K562 (cell line): ENCODE measurements around the gene SNX33. TPM values are rescaled to one million over a fixed set of nuclear protein-coding genes. Genes with fewer than 3 reads are reported as not detected.
A peak's percentile ranks its signal among the peaks of the same experiment; 100 is the strongest.

ENCODE experiments used
- ATAC-seq: fragments of 200-7000 bp; cut with Tn5 transposase; 3 replicates; pipeline ENCODE4 v1.9.1; 2020; ENCODE audit warnings: moderate library complexity
- BruUV-seq: library from RNA; stranded (reverse); fragments of 400-500 nt; replicated peaks from 2 replicates; lab custom pipeline; 2021; lab: Mats Ljungman, UMichigan
- CTCF ChIA-PET: fragments of 300-600 bp; formaldehyde crosslinking; extraction: SDS; loops from one replicate; lab custom pipeline; 2021; ENCODE audit warnings: low intra/inter-chr PET ratio; lab: Yijun Ruan, JAX
- POLR2A ChIA-PET: fragments of 300-600, 350-650 bp; sonication (Branson Sonifier 250); formaldehyde crosslinking; extraction: SDS; loops from one replicate; lab custom pipeline; 2021; ENCODE audit warnings: antibody characterized with exemption, inconsistent platforms; lab: Yijun Ruan, JAX
- DNase-seq, 4 experiments: peaks; one replicate each; pipeline versions ENCODE4 v3.0.0 to v3.0.0-alpha.2; 2011 to 2018; ENCODE audit warnings: low spot score in 3 of 4, mixed read lengths in 3 of 4; ENCODE audit errors: extremely low read depth in 1 of 4
- FAIRE-seq: peaks from 2 replicates; lab custom pipeline; 2011; peaks lifted over from hg19 to GRCh38; lab: Jason Lieb, UNC
- H2AFZ ChIP-seq: 2 replicates; pipeline ENCODE4 v1.6.0; 2011; ENCODE audit warnings: low read depth, low read length, control low read depth, inconsistent platforms
- H3K27ac ChIP-seq: fragments of 200-600 bp; 3 replicates; pipeline ENCODE4 v1.8.0; 2011; ENCODE audit warnings: low read depth, mild to moderate bottlenecking, control low read depth, inconsistent platforms, low read length, moderate library complexity, mixed read lengths; ENCODE audit errors: extremely low read depth
- H3K27me3 ChIP-seq, 2 experiments: fragments of 300-600 bp in 1 of 2; 2 replicates in 1 of 2; 3 replicates in 1 of 2; pipeline versions ENCODE4 v1.6.0 to v1.8.0; 2011; ENCODE audit warnings: inconsistent platforms in 2 of 2, low read length in 2 of 2, mild to moderate bottlenecking in 1 of 2, mixed read lengths in 1 of 2, moderate library complexity in 1 of 2; ENCODE audit not compliant: control insufficient read depth in 2 of 2, insufficient read depth in 2 of 2
- H3K36me3 ChIP-seq: fragments of 300-600 bp; 3 replicates; pipeline ENCODE4 v1.8.0; 2011; ENCODE audit warnings: mild to moderate bottlenecking, low read length, inconsistent platforms; ENCODE audit not compliant: control insufficient read depth, insufficient read depth
- H3K4me1 ChIP-seq, 2 experiments: fragments of 200-600 bp in 1 of 2; replicated peaks in 1 of 2; 2 replicates in 1 of 2; 3 replicates in 1 of 2; pipeline versions ENCODE4 v1.5.1 to v1.8.0; 2011; ENCODE audit warnings: inconsistent platforms in 2 of 2, low read length in 2 of 2, mild to moderate bottlenecking in 1 of 2, mixed read lengths in 1 of 2, moderate library complexity in 1 of 2; ENCODE audit not compliant: control insufficient read depth in 2 of 2, insufficient read depth in 2 of 2
- H3K4me2 ChIP-seq: 2 replicates; pipeline ENCODE4 v1.6.1; 2011; ENCODE audit warnings: low read length, control low read depth, inconsistent platforms, mixed read lengths; ENCODE audit not compliant: insufficient read depth
- H3K4me3 ChIP-seq: fragments of 200-600 bp; sonication (generic), shearing (Covaris generic); 2 replicates; pipeline ENCODE4 v1.5.1; 2016; ENCODE audit warnings: control low read depth, inconsistent platforms
- H3K79me2 ChIP-seq: fragments of 200-600 bp; 3 replicates; pipeline ENCODE4 v1.8.0; 2011; ENCODE audit warnings: low read length, inconsistent platforms; ENCODE audit not compliant: control insufficient read depth, insufficient read depth
- H3K9ac ChIP-seq, 2 experiments: 2 replicates each; pipeline versions ENCODE4 v1.6.0 to v1.6.1; 2011; ENCODE audit warnings: low read depth in 2 of 2, low read length in 2 of 2, control low read depth in 1 of 2, inconsistent platforms in 1 of 2, mild to moderate bottlenecking in 1 of 2, mixed read lengths in 1 of 2; ENCODE audit not compliant: insufficient read depth in 1 of 2
- H3K9me1 ChIP-seq: one replicate; pipeline ENCODE4 v1.6.0; 2011; ENCODE audit warnings: inconsistent platforms, mild to moderate bottlenecking, low read length, moderate library complexity; ENCODE audit not compliant: control insufficient read depth, insufficient read depth
- H3K9me3 ChIP-seq: replicated peaks from 2 replicates; pipeline ENCODE4 v1.5.1; 2011; ENCODE audit warnings: low read depth, low read length, inconsistent platforms; ENCODE audit not compliant: control insufficient read depth, insufficient read depth
- H4K20me1 ChIP-seq: replicated peaks from 2 replicates; pipeline ENCODE4 v1.6.1; 2011; ENCODE audit warnings: low read length, inconsistent platforms, mixed read lengths; ENCODE audit not compliant: control insufficient read depth, insufficient read depth
- BCOR ChIP-seq: fragments of 450-650 bp; IDR thresholded peaks from 2 replicates; pipeline ENCODE4 v1.6.1; 2016
- CREM ChIP-seq: IDR thresholded peaks from 2 replicates; pipeline ENCODE4 v1.6.1; 2014; ENCODE audit warnings: antibody characterized with exemption, low read depth
- E2F3 ChIP-seq: fragments of 250-450 bp; sonication (Bioruptor Pico); IDR thresholded peaks from 2 replicates; pipeline ENCODE4 v1.4.0; 2020; ENCODE audit warnings: mild to moderate bottlenecking
- LCOR ChIP-seq: sonication (generic); formaldehyde crosslinking; IDR thresholded peaks from 2 replicates; pipeline ENCODE4 v1.8.0; 2022; ENCODE audit warnings: mild to moderate bottlenecking, missing genetic modification reagents
- RBM25 ChIP-seq: fragments of 200-400 bp; formaldehyde crosslinking; IDR thresholded peaks from 2 replicates; pipeline ENCODE4 v1.6.1; 2018; ENCODE audit warnings: low read length, low read depth, moderate library complexity; ENCODE audit not compliant: severe bottlenecking
- TEAD4 ChIP-seq, 2 experiments: sonication (generic) in 1 of 2; formaldehyde crosslinking in 1 of 2; IDR thresholded peaks; 2 replicates each; pipeline versions ENCODE4 v1.6.1 to v1.8.0; 2012 to 2022; ENCODE audit warnings: borderline replicate concordance in 1 of 2, inconsistent platforms in 1 of 2, low read length in 1 of 2, mild to moderate bottlenecking in 1 of 2, missing genetic modification reagents in 1 of 2
- TFAM ChIP-seq: fragments of 250-450 bp; sonication (Bioruptor Pico); conservative IDR thresholded peaks from 2 replicates; pipeline ENCODE4 v1.5.0; 2021; ENCODE audit warnings: mild to moderate bottlenecking, moderate library complexity
- ZMIZ1 ChIP-seq, 2 experiments: fragments of 150-350 bp in 1 of 2; IDR thresholded peaks; 2 replicates each; pipeline ENCODE4 v1.6.1; 2012 to 2016; ENCODE audit warnings: low read depth in 2 of 2, low read length in 2 of 2, mild to moderate bottlenecking in 1 of 2, moderate library complexity in 1 of 2
- WGBS: fragments of 100-300 bp; shearing (Covaris generic); methylation state at CpG from one replicate; pipeline ENCODE4 v1.1.6; 2016; ENCODE audit warnings: low coverage, mixed read lengths; ENCODE audit not compliant: insufficient coverage; ENCODE audit errors: missing lambda C conversion rate; 5-methylcytosine and 5-hydroxymethylcytosine counted together
- in situ Hi-C: fragments of 300-500 bp; cut with MboI; formaldehyde crosslinking; loops from 4 replicates; pipeline ENCODE4 v1.15.0; 2018; ENCODE audit warnings: inconsistent platforms, mixed read lengths
- intact Hi-C: fragments of 100-400 bp; cut with micrococcal nuclease; formaldehyde crosslinking; loops from 2 replicates; pipeline ENCODE4 v1.14.2; 2022
- polyA plus RNA-seq, 8 experiments: library from polyadenylated mRNA; depleted of rRNA in 4 of 8; stranded (reverse) in 5 of 8; unstranded in 3 of 8; fragments of >200 nt; fragmentation: Nextera tagmentation in 2 of 8; fragmentation: Illumina TruSeq in 1 of 8; extraction: Ambion mirVana in 2 of 8; extraction: Trizol in 1 of 8; gene quantifications; 2 replicates each; pipeline versions ENCODE4 v1.2.1 to v1.2.3, GENCODE V29; 2011 to 2014; ENCODE audit warnings: inconsistent platforms in 1 of 8, missing spikeins in 1 of 8
- total RNA-seq, 7 experiments: library from RNA; depleted of rRNA in 6 of 7; stranded (reverse); fragments of >200 nt in 6 of 7; fragmentation: Illumina TruSeq in 2 of 7; extraction: Trizol in 2 of 7; gene quantifications; 2 replicates each; pipeline versions ENCODE4 v1.2.1 to v1.2.3, GENCODE V29; 2011 to 2021; ENCODE audit warnings: low replicate concordance in 1 of 7
- TF ChIP-seq, protein P1 (sequence below), 3 experiments: IDR thresholded peaks in 2 of 3; conservative IDR thresholded peaks in 1 of 3; 2 replicates each; pipeline ENCODE4 v1.5.1; 2011 to 2012; ENCODE audit warnings: low read length in 3 of 3, mild to moderate bottlenecking in 3 of 3, control low read depth in 2 of 3, improper control_type of control experiment in 1 of 3, inconsistent platforms in 1 of 3, low read depth in 1 of 3, mixed read lengths in 1 of 3, moderate library complexity in 1 of 3; ENCODE audit not compliant: insufficient read depth in 2 of 3

Gene SNX33
- total and polyA plus RNA-seq, 9 of the 15 experiments (the other 6 are each of a cell fraction or from before 2014, with no cell fraction given) = 1.4 to 14.1 (median 8.2) TPM

- TF ChIP-seq, protein P1, sequence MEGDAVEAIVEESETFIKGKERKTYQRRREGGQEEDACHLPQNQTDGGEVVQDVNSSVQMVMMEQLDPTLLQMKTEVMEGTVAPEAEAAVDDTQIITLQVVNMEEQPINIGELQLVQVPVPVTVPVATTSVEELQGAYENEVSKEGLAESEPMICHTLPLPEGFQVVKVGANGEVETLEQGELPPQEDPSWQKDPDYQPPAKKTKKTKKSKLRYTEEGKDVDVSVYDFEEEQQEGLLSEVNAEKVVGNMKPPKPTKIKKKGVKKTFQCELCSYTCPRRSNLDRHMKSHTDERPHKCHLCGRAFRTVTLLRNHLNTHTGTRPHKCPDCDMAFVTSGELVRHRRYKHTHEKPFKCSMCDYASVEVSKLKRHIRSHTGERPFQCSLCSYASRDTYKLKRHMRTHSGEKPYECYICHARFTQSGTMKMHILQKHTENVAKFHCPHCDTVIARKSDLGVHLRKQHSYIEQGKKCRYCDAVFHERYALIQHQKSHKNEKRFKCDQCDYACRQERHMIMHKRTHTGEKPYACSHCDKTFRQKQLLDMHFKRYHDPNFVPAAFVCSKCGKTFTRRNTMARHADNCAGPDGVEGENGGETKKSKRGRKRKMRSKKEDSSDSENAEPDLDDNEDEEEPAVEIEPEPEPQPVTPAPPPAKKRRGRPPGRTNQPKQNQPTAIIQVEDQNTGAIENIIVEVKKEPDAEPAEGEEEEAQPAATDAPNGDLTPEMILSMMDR (IDR thresholded peaks at IDR 0.05 in 2 of 3, conservative IDR thresholded peaks at IDR 0.05 in 1 of 3; ENCODE audit: insufficient read depth in 2 of 3, low read depth in 1 of 3, low read length in 3 of 3) = peak; percentile 39 to 45 (median 44); a peak in 5 of 6 replicates
- TF ChIP-seq CREM (0 out of 2 replicates have a peak, but pooled peaks have one; percentile 26), BCOR (no peak)
These were observed 36.9 kb downstream of the SNX33 start (continued) for GRCh38 chr15:75684648-75685047.

GRCh38 chr15:75685195-75685594 lies 37.5 kb downstream of the SNX33 start:
- H4K20me1 ChIP-seq = peaks cover 3% of the 10 kb centered on the region; the same call in 1 of the 2 replicates
- no peaks in the 10 kb centered on the region for H3K9me1 ChIP-seq
- no peak overlapping the region; a peak in 1 of 4 replicates for H3K9ac ChIP-seq
- no peaks in the 10 kb centered on the region for H3K27me3 ChIP-seq
- no peak for TF ChIP-seq RBM25
- no peak for TF ChIP-seq E2F3 (CRISPR knock-in tag)
- TF ChIP-seq TFAM = no peak
- no peak for TF ChIP-seq TEAD4 (IDR thresholded peaks at IDR 0.05; ENCODE audit: low read length)
- TF ChIP-seq TEAD4 (CRISPR knock-in tag; IDR thresholded peaks at IDR 0.05; ENCODE audit: borderline replicate concordance) = no peak
- TF ChIP-seq LCOR (CRISPR knock-in tag) = no peak
- no peak for TF ChIP-seq ZMIZ1 (IDR thresholded peaks at IDR 0.05; ENCODE audit: low read depth in 2 of 2, low read length in 2 of 2)
- peaks cover 0 to 34% of the 10 kb centered on the region in 2 experiments; a peak in 3 of 5 replicates for H3K4me1 ChIP-seq
- ATAC-seq (no peak), DNase-seq (no peak), FAIRE-seq (no peak)
- BruUV-seq = no TSS peak
- no peaks in the 10 kb centered on the region for H3K9me3 ChIP-seq
- no peak overlapping the region for H3K4me2 ChIP-seq
- ChIA-PET CTCF (interaction anchor here (0.9 to 2.1 kb wide), 2 partner anchors 44 to 117 kb away, joined by 5 to 10 read pairs; partner anchors contain the start of gene IMP3), POLR2A (interaction anchor here (0.9 kb wide), 1 partner anchor 21 kb away, joined by 4 read pairs; no protein-coding TSS in a partner anchor)
- H2AFZ ChIP-seq = no peak overlapping the region
- H3K36me3 ChIP-seq = no peaks in the 10 kb centered on the region
- 40% methylated on average over 11 of the region's 12 CpGs for WGBS
- in situ Hi-C loops = loop anchor here (5.0 kb wide), 3 partner anchors 47 to 242 kb away; no protein-coding TSS in a partner anchor
- no peak overlapping the region for H3K27ac ChIP-seq
- intact Hi-C loops = loop anchor here (2.0 to 10.0 kb wide), 2 partner anchors 118 to 240 kb away; no protein-coding TSS in a partner anchor
- no peak overlapping the region for H3K4me3 ChIP-seq
- H3K79me2 ChIP-seq = no peaks in the 10 kb centered on the region
